ENCODE data around the gene LRRK1.

GRCh38 chr15:100900136-100900794 is 18.9 kb upstream of the LRRK1 start:
- TF ChIP-seq TAF1 (IDR thresholded peaks at IDR 0.05; ENCODE audit: low read depth, low read length) (no peak), POLR2A (IDR thresholded peaks at IDR 0.05; ENCODE audit: low read depth, low read length) (no peak), POLR2AphosphoS5 (IDR thresholded peaks at IDR 0.05; ENCODE audit: low read depth, low read length) (no peak), SPI1 (IDR thresholded peaks at IDR 0.05; ENCODE audit: low read depth, low read length) (no peak)

All from GM12891 (cell line).